IPS-20b (cell line): ENCODE data around the gene DAZAP1.

Experiments
- H3K27ac ChIP-seq: one replicate; pipeline ENCODE4 v1.5.1; 2013; ENCODE audit warnings: low read length
- H3K27me3 ChIP-seq: 2 replicates; pipeline ENCODE4 v1.6.1; 2013; ENCODE audit warnings: mild to moderate bottlenecking, low read length, inconsistent platforms; ENCODE audit not compliant: insufficient read depth
- H3K36me3 ChIP-seq: 2 replicates; pipeline ENCODE4 v1.6.1; 2013; ENCODE audit warnings: low read depth, mild to moderate bottlenecking, inconsistent platforms, low read length, moderate library complexity; ENCODE audit not compliant: insufficient read depth
- H3K4me1 ChIP-seq: 2 replicates; pipeline ENCODE4 v1.6.1; 2013; ENCODE audit warnings: mild to moderate bottlenecking, control low read depth, inconsistent platforms, low read length, moderate library complexity; ENCODE audit not compliant: insufficient read depth
- H3K4me3 ChIP-seq: 2 replicates; pipeline ENCODE4 v1.5.1; 2013; ENCODE audit warnings: mild to moderate bottlenecking, low read length, inconsistent platforms
- H3K9ac ChIP-seq: 2 replicates; pipeline ENCODE4 v1.6.1; 2013; ENCODE audit warnings: low read depth, mild to moderate bottlenecking, inconsistent platforms, low read length, moderate library complexity
- H3K9me3 ChIP-seq: 2 replicates; pipeline ENCODE4 v1.6.1; 2013; ENCODE audit warnings: mild to moderate bottlenecking, low read depth, low read length, inconsistent platforms; ENCODE audit not compliant: insufficient read depth

The DAZAP1 gene

GRCh38 chr19:1426736-1427135, 19.4 kb downstream of the DAZAP1 start:
- H3K27ac ChIP-seq = no peak overlapping the region
- no peak overlapping the region for H3K9ac ChIP-seq
- peaks cover 91% of the 10 kb centered on the region for H3K36me3 ChIP-seq
- H3K4me3 ChIP-seq = no peak overlapping the region
- H3K4me1 ChIP-seq = no peaks in the 10 kb centered on the region
- no peaks in the 10 kb centered on the region for H3K9me3 ChIP-seq
- no peaks in the 10 kb centered on the region for H3K27me3 ChIP-seq

GRCh38 chr19:1427221-1427920, 20.0 kb downstream of the DAZAP1 start:
- peaks cover 91% of the 10 kb centered on the region for H3K36me3 ChIP-seq
- H3K27me3 ChIP-seq = no peaks in the 10 kb centered on the region
- no peak overlapping the region for H3K27ac ChIP-seq
- no peaks in the 10 kb centered on the region for H3K9me3 ChIP-seq
- H3K4me3 ChIP-seq = no peak overlapping the region
- H3K4me1 ChIP-seq = no peaks in the 10 kb centered on the region
- no peak overlapping the region for H3K9ac ChIP-seq

GRCh38 chr19:1428738-1429391, 21.5 kb downstream of the DAZAP1 start:
- Histone ChIP-seq H3K27me3 (no peaks in the 10 kb centered on the region), H3K36me3 (peaks cover 88% of the 10 kb centered on the region), H3K4me1 (no peaks in the 10 kb centered on the region), H3K9ac (no peak overlapping the region), H3K27ac (no peak overlapping the region), H3K4me3 (no peak overlapping the region), H3K9me3 (no peaks in the 10 kb centered on the region)

DNA sequence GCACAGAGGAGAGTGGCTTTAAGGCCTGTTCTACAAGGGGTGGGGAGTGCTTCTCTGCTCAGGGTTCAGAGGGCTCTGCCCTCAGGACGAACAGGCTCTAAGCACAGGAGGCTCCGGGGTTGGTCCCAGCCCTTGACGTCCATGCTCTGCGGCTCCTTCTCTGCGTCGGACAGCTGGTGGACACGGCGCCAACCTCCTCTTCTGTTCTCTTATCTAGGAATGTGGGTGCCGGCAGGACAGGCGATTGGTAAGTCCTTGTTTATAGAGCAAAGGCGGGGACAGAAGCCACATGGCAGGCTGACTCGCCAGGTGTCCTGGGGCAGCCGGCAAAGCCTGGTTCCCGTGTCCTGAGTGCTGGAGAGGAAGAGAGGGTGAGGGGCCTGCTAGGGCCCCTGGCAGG, 22.4 kb downstream of the DAZAP1 start:
- H3K36me3 ChIP-seq = peaks cover 88% of the 10 kb centered on the region
- H3K4me3 ChIP-seq = no peak overlapping the region

GRCh38 chr19:1430246-1430645, 22.9 kb downstream of the DAZAP1 start:
- Histone ChIP-seq H3K27ac (no peak overlapping the region), H3K4me3 (no peak overlapping the region), H3K9me3 (no peaks in the 10 kb centered on the region), H3K36me3 (peaks cover 85% of the 10 kb centered on the region), H3K9ac (no peak overlapping the region), H3K4me1 (no peaks in the 10 kb centered on the region), H3K27me3 (no peaks in the 10 kb centered on the region)

More for the DNA sequence above, 22.4 kb downstream of the DAZAP1 start:
- no peaks in the 10 kb centered on the region for H3K4me1 ChIP-seq
- no peaks in the 10 kb centered on the region for H3K9me3 ChIP-seq
- H3K27ac ChIP-seq = no peak overlapping the region
- H3K9ac ChIP-seq = no peak overlapping the region
- H3K27me3 ChIP-seq = no peaks in the 10 kb centered on the region

DNA sequence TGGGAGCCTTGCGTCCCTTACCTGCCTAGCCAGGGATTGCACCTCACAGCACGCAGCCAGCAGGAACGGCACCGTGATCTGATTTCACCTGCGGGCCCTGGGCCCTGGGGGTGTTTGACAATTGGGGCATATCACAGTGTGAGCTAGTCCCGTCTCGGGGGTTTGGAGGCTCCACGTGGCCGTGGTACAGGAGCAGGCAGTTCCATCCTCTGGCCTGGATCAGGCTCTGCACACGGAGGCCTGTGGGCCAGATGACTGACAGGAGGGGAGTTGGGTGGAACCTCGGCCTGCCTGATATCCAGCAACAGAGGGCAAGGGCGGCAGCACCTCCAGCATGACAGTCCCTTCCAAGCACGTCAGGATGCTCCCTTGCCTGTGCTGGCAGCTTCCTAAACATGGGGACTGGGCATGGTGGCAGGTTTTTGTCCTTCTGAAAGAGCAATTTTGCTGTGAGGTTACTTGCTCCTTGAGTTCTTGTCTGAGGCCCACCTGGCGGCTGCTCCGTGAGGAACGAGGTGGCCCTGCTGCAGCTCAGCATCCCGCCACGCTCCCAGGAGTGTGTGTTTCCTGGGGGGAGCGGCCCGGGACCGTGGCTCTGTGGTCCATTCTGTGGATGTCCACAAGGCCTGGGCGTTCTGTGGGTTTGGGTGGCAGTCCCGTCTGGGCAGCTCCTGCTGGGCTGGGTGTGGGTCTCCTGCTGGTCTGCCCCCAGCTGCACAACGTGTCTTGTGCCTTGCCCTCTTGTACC, 24.5 kb downstream of the DAZAP1 start:
- H3K27ac ChIP-seq = no peak overlapping the region
- H3K27me3 ChIP-seq = no peaks in the 10 kb centered on the region
- H3K9me3 ChIP-seq = no peaks in the 10 kb centered on the region
- no peaks in the 10 kb centered on the region for H3K4me1 ChIP-seq
- no peak overlapping the region for H3K9ac ChIP-seq
- H3K4me3 ChIP-seq = no peak overlapping the region
- H3K36me3 ChIP-seq = peaks cover 73% of the 10 kb centered on the region

DNA sequence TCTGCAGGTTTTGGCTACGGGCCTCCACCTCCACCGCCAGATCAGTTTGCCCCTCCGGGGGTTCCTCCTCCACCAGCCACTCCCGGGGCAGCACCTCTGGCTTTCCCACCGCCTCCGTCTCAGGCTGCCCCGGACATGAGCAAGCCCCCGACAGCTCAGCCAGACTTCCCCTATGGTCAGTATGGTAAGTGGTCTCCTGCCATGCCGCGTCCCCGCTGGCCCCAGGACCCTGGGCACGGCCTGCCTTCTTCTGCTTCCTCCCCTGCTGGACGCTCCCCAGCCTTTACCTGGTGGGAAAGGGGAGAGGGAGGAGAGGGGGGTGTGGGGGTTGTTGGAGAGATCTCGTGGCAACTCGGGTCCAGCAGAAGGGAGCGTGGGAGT, 25.1 kb downstream of the DAZAP1 start:
- Histone ChIP-seq H3K9me3 (no peaks in the 10 kb centered on the region), H3K4me3 (no peak overlapping the region), H3K27ac (no peak overlapping the region)

GRCh38 chr19:1433119-1434039, 26.0 kb downstream of the DAZAP1 start:
- no peak overlapping the region for H3K9ac ChIP-seq
- no peaks in the 10 kb centered on the region for H3K4me1 ChIP-seq
- H3K27ac ChIP-seq = no peak overlapping the region
- H3K9me3 ChIP-seq = no peaks in the 10 kb centered on the region
- H3K4me3 ChIP-seq = no peak overlapping the region
- H3K27me3 ChIP-seq = no peaks in the 10 kb centered on the region
- H3K36me3 ChIP-seq = peaks cover 58% of the 10 kb centered on the region

More for the DNA sequence above, 25.1 kb downstream of the DAZAP1 start:
- H3K9ac ChIP-seq = no peak overlapping the region
- no peaks in the 10 kb centered on the region for H3K27me3 ChIP-seq
- H3K4me1 ChIP-seq = no peaks in the 10 kb centered on the region
- peaks cover 67% of the 10 kb centered on the region for H3K36me3 ChIP-seq

DNA sequence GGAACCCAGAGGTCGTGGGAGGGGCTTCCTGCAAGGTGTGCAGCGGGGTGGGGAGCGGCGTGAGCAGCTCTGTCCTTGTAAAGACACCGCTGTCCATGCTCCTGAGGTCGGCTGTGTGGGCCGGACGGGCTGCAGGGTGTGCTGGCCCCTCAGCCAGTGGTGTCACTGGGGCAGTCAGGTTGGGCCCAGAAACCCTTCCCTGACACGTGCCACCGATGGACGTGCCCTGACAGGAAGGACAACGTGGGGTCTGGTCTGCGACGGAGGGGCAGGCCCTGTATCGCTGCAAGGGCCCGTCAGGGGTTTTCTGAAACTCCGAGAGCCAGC, 26.6 kb downstream of the DAZAP1 start:
- H3K27me3 ChIP-seq = no peaks in the 10 kb centered on the region
- no peaks in the 10 kb centered on the region for H3K4me1 ChIP-seq
- H3K27ac ChIP-seq = no peak overlapping the region
- H3K4me3 ChIP-seq = no peak overlapping the region
- H3K36me3 ChIP-seq = peaks cover 52% of the 10 kb centered on the region
- no peak overlapping the region for H3K9ac ChIP-seq
- H3K9me3 ChIP-seq = no peaks in the 10 kb centered on the region

DNA sequence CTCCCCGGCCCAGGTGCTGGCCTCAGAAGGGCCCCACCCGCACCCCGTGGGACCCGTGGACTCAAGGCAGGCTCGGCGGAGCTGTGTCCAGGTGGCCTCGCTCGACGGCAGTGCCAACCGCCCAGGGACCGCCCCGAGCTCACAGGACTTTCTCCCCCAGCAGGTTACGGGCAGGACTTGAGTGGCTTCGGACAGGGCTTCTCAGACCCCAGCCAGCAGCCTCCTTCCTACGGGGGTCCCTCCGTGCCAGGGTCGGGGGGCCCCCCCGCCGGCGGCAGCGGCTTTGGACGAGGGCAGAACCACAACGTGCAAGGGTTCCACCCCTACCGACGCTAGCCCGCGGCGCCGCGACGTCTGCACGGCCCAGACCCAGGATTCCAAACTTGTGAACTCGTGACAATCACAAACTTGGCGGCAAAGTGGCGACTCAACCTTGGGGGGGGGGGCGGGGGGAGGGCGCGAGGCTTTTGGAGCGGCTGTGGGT, 27.2 kb downstream of the DAZAP1 start:
- H3K27ac ChIP-seq = no peak overlapping the region
- peaks cover 50% of the 10 kb centered on the region for H3K36me3 ChIP-seq
- no peak overlapping the region for H3K9ac ChIP-seq

GRCh38 chr19:1435378-1435989, 28.1 kb downstream of the DAZAP1 start:
- H3K4me3 ChIP-seq = no peak overlapping the region
- H3K9me3 ChIP-seq = no peaks in the 10 kb centered on the region
- H3K4me1 ChIP-seq = no peaks in the 10 kb centered on the region
- H3K27me3 ChIP-seq = no peaks in the 10 kb centered on the region
- H3K27ac ChIP-seq = no peak overlapping the region
- H3K36me3 ChIP-seq = peaks cover 50% of the 10 kb centered on the region
- no peak overlapping the region for H3K9ac ChIP-seq

More for the DNA sequence above, 27.2 kb downstream of the DAZAP1 start:
- H3K4me1 ChIP-seq = no peaks in the 10 kb centered on the region
- H3K4me3 ChIP-seq = no peak overlapping the region
- H3K9me3 ChIP-seq = no peaks in the 10 kb centered on the region
- no peaks in the 10 kb centered on the region for H3K27me3 ChIP-seq
